Mesenteric fat pad (tissue), 1 donor: ENCODE data around the gene PDGFRA. TPM values are rescaled to one million over a fixed set of nuclear protein-coding genes. Genes with fewer than 3 reads are reported as not detected.
"Not testable (repeated sequence)": the region's sequence is repeated elsewhere in the genome, so short reads cannot be mapped to it uniquely, and the experiment has no call there.

ENCODE experiments used
- DNase-seq: peaks from one replicate; pipeline ENCODE4 v3.0.0-alpha.2; 2020; ENCODE audit warnings: low spot score
- total RNA-seq: library from RNA; stranded (reverse); fragmentation: NEBNext Ultra II Directional; extraction: Animal tissue kit (Norgen Biotek cat#: 25700); gene quantifications from one replicate; pipeline ENCODE4 v1.2.1, GENCODE V29; 2021
- donor health status: DM: yes; HTN: yes; CAD: no.

Gene PDGFRA
- total RNA-seq, 1 donor from 2014 or later: 181 TPM

DNA sequence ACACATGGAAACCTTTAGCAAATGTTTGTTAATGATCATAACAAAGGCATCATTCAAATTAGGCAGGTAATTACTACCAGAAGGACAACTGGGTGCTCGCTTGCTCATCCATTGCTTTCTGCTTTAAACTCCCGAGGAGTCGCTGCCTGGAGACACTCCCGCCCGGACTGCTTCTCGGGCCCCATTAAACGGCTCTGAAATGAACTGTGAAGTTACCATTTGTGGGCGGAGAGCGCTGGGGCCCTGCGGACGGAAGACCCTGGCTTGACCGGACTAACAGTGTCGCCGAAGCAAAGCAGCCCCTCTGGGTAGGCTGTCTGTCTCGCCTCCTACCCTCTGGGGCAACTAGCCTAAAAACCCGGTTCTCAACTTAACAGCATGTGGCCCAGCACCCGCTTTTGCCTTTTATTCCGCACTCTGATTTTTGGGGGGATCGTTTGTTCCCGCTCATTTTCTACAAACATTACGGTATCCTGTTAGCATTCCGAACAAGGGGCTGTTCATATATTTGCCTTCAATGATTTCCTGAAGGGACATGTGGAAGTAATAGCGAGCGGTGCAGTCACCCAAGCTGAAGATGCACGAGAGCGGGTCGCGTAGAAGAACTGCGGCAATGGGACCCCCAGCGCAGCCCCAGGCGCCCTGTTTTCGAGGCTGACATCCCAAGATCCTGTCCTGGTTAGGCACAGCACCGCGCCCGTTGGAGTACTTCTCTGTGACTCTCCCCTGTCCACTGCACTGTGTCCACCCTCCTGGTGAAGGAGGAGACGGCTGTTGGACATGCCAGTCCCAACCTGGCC, 1.6 kb upstream of the PDGFRA start:
- DNase-seq: no peak

DNA sequence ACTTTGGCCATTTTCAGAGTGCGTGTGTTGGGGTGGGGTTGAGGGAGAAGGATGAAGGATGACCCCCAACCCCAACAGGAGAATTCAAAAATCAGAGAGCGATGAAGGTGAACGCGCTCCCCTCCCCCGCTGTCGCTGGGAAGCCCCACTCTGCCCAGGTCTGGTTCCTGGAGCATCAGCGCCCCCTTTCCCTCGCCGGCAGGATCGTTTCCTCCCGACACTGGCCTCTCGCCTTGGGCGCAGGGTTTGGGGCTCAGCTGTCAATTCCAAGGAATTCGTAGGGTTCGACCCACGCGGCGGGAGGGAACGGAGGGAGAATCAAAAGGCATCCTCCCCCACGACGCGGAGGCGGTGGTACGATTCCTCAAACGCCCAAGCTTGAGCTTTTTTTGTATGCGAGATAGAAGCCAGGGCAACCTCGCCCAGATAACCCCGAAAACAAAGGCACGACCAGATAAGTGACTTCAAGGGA, 1.0 kb upstream of the PDGFRA start:
- no peak for DNase-seq

DNA sequence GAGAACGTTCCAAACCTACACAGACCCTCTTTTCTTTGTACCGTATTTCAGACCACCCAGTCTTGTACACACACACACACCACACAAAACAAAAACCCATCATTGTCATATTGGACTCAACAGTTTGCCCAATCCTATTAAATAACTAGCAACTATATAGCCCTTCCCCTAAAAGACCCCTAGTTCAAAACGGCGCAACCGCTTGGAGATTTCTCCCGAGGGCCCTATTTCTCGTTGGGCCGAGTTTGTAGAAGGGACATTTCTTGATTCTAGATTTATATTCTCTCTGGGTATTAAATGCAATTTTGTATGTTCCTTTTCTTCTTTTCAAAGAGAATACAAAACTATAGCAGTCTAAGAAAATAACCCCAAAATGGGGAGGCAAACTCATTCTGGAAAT, 547 bp upstream of the PDGFRA start:
- no peak for DNase-seq

DNA sequence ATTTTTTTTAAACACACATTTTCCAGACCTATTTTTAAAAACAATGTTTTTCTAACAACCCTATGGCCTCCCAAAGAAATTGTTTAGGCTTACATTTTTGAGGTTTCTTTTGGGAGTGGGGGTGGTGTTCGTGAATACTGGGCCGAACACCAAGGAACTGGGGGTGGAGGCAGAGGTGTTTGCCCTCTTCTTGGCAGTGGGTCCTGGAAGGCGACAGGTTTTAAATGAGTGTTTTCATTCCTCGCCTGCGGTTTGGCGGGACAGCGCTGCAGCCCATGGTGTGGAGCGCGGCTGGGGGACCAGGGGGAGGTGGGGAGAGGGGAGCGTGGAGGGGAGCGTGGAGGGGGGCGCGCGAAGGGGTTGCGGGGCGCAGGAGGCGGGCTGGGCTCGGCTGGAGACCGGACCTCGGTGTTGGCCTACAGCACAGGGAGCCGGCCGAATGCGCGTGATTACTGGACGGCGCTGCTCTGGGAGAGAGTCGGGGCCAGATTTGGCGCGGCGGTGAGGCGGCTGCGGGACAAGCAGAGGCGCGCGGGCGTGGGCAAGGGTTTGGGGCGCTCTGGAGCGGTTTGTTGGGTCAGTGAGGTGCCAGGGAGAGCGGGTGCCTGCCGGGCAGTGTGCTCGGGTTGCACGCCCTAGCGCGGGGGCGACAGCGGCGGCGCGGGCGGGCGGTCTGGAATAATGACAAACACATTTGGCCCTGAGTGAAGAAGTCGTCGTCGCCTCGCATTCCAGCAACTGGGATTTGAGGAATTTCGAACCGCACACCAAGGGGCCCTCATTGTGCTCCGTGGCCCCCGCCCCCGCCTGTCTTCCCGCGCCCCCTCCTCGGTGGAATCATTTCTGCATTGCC, 764 bp downstream of the PDGFRA start:
- DNase-seq: no peak

DNA sequence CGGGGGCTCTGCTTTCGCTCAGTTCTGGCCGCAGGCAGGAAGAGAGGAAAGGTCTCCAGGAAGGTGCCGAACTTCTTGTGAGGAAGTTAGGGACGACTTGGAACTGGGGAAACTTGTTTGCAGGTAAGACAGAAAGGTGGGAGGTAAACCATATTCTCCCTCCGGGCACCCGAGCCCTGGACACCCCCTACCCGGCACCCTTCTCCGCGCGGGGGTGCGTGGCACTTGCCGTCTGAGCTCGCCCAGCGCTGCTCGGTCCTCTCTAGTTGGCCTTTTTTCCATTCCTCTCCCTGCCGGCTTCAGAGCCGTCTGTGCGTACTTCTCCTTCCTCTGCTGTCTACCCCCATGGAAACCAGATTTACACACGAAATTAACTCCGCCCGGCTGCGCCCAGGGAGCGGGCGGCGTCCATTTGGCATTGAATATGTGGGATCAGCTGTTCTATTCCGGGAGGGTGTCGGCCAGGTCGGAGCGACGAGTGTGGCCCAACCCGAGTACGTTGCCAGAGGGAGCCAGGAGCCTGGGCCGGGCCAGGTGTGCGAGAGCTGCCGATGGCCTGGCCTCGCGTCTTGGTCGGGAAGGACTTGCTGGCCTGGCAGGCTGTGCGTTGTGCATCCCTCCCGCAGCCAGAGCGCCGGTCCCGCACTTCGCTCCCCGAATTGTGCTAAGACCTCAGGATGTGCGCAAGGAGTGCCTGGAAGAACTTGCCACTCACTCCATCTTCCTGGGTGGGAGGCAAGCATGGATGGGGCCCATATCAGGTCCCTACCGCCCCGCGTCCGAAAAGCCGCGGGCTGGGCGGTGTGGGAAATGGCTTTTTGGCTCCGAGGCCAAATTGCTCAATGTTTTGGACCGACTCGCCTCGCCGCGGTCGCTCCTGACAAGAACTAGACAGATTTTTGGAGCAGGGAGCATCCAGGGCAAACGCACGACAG, 1.7 kb downstream of the PDGFRA start:
- DNase-seq: no peak

DNA sequence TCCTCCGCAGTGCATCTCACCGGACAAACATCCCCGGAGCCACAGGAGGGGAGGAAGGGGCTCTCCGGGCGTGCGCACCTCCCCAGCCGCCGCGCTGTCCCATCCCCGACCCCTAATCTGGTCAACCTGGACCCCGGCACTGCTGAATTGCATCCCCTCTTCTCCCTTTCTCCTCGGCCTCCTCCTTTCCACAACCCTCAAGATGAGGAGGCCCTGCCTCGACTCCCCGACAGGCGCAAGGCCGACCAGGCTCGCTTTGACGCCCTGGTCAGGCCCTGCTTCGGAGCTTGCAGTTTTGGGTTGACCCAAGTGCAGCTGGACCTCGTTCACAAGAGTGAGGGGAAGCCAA, 2.3 kb downstream of the PDGFRA start:
- DNase-seq: no peak

DNA sequence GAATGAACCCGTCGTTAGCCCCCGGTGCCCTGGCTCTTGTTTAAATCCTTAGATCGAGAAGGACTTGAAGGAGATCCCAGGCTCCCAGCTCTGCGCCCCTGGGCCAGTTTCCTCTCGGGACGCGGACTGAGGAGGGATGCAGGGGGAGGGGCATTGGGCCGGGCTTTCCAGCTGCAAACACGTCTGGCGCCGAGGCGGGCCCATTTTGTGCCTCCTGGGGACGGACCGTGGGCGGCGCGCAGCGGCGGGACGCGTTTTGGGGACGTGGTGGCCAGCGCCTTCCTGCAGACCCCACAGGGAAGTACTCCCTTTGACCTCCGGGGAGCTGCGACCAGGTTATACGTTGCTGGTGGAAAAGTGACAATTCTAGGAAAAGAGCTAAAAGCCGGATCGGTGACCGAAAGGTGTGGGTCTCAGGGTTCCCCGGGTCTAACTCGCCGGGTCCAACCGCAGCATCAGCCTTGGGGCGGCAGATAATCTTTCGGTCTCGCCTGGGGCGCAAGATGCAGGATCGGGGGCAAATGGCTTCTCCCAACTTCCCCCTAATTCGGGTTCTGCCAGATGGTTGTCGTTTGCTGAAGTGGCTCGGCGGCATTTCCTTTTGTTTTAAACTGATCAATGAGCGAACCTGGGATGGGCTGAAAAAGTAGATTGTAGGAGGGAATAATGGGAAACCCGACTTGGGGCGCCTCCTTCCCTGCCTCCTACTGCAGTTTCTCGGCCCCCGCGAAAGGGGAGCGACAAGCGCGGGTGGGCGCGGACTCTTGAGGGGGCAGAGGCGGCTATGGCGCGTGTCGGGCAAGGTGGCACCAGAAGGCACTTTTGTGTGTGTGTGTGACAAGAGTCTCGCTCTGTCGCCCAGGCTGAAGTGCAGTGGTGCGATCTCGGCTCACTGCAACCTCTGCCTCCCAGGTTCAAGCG, 2.9 kb downstream of the PDGFRA start:
- DNase-seq: peak; percentile 92

DNA sequence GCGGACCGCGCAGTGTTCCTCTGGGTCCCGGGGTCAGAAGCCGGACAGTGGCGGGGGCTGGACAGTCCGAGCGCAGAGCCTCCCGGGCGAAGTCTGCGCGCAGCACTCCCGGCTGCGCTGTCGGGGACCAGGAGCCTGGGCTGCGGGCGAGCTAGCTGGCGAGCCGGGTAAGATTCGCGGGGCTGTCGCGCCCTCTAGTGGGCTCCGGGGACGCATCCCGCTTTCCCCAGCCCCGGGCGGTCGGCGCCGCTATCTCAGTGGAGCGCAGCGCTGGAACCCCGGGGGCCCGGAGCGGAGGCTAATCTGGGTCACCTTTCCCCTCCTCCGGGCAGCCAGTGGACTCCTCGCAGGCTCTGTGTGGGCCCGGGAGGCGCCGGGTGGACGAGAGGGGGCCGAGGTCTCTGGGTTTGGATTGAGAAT, 4.2 kb downstream of the PDGFRA start:
- DNase-seq: peak; percentile 97

DNA sequence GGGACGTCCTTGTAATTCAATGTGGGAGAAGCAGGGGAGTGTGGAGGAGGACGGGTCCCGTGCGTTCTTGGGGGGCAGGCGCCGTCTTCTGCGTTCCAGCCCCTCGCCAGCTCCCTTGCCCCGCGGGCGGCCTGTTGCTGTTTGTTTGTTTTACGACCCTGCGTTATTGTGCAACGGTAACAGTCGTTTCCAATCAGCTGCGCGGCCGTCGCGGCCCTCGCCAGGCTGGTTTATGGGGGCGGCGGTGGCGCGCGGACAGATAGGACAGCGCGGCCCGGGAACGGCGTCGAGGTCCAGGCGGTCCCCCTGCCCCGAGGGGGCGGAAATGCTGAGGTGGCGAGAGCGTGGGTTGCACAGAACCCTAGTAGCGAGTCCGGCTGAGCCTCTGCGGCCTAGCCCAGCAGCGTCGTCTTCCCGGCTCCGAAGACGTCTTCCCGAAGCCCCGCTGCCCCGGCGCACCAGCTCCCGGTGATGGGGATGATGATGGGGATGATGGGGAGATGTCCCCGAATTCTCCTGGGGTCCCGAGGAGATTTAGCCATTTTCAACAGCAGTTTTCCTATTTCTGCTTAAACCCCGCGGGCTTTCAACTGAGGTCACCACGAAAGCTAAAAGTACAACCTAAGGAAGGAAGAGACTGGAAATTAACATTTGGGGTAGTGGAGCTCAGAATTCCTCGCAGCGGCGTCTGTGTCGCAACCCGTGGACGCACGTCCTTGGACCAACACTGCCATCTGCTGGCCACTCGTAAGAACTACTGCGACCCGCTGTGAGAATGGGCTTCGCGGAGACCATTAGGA, 4.8 kb downstream of the PDGFRA start:
- no peak for DNase-seq

DNA sequence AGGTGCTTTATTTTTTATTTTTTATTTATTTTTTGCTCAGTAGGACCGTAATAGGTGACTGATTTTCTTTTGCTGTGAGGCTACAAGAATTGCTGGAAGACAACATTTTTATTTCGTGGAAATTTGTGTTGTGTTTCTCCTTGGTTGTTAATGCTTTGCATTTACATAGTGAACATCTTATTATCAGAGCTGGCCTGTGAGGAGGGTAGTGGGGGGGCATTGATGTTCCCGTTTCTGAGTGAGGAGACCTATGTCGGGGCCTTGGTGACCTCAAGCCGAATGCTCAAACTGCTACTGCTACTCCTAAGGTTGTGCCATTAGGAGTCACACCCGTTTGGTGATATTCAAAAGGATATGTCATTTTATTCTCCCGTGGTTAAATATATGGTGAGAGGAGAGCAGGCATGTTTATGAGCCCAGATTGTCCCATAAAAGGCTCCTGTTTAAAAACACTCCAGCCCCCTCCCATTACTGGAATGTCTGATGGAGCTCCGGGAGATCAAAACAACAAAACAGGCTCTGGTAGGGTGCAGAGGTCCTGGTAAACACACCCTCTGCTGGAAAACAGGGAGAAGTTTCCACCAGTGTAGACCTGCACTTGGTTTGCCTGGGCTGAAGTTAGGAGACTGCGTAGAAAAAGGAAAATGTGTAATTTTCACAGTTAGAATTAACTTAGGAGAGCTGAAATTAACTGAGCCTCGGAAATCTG, 5.6 kb downstream of the PDGFRA start:
- no peak for DNase-seq

DNA sequence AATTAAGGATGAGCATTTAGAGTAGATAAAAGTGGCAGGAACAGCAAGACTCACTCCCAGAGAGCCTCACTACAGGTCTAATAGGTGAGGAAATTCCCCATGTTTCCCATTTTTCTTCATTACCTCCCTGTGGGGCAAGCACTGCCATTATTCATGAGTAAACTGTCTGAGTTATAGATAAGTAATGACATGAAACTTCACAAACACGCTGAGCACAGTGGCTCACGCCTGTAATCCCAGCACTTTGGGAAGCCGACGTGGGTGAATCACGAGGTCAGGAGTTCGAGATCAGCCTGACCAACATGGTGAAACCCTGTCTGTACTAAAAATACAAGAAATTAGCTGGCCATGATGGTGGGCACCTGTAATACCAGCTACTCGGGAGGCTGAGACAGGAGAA, 7.2 kb downstream of the PDGFRA start:
- not testable (repeated sequence) for DNase-seq

DNA sequence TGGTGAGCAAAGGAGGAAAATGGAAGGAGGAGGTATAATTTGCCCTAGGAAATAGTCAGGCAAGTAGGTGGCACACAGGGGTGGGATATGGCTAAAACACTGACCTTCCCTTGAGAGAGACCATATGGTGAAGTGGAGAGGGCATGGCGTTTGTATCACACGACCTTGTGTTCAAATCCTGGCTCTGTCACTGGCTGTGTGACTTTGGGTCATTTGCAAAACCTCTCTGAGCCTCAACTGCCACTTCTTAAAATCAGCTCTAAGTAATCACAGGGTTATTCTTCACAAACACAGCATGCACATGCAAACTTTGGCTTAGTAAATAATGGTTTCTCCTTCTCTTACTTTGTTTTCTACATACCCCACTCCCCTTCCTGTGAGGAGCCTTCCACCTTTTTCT, 8.7 kb downstream of the PDGFRA start:
- no peak for DNase-seq

DNA sequence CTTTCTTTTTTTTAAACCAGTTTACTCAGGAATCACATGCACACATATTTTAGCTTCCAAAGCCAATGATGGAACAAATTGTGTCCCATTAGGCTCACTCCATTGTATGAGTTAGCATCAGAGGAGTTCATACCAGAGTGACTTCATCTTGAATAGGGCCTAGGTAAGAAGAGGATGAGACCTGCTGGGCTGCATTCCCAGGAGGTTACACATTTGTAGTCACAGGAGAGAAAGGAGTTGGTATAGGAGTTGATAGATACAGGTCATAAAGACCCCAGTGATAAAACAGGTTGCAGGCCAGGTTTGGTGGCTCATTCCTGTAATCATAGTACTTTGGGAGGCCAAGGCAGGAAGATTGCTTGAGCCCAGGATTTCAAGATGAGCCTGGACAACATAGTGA, 9.3 kb downstream of the PDGFRA start:
- DNase-seq: no peak

DNA sequence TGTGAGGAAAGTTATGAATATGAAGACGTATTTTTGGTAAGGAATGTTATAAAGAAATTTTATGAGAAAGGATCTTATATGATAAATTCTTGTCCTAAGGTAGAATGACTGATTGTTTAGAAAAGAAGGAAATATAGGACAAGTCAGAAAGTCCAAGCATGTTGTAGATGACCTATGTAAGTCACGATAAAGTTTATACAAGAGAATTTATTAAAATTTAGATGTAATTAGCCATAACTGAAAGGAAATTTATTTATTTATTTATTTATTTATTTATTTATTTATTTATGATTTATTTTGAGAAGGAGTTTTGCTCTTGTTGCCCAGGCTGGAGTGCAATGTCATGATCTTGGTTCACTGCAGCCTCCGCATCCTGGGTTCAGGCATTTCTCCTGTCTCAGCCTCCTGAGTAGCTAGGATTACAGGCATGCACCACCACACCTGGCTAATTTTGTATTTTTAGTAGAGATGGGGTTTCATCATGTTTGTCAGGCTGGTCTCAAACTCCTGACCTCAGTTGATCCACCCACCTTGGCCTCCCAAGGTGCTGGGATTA, 12.3 kb downstream of the PDGFRA start:
- not testable (repeated sequence) for DNase-seq

DNA sequence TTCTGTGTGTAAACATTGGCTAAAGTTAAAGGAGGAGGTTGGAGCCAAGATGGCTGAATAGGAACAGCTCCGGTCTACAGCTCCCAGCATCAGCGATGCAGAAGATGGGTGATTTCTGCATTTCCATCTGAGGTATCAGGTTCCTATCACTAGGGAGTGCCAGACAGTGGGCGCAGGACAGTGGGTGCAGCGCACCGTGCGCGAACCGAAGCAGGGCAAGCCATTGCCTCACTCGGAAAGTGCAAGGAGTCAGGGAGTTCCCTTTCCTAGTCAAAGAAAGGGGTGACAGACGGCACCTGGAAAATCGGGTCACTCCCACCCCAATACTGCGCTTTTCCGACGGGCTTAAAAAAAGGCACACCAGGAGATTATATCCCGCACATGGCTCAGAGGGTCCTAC, 14.4 kb downstream of the PDGFRA start:
- not testable (repeated sequence) for DNase-seq

DNA sequence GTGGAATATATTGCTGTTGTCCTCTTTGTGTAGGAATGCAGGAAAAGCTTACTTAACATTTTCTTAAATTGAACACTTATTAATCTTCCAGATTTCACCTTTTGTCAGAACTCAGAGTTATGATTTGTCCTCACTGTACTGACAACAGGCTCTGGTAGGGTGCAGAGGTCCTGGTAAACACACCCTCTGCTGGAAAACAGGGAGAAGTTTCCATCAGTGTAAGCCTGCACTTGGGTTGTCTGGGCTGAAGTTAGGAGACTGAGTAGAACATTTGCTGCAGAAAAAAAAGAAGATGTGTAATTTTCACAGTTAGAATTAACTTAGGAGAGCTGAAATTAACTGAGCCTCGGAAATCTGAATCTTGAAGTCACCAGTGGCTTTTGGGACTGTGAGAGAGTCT, 23.2 kb downstream of the PDGFRA start:
- DNase-seq: not testable (repeated sequence)

DNA sequence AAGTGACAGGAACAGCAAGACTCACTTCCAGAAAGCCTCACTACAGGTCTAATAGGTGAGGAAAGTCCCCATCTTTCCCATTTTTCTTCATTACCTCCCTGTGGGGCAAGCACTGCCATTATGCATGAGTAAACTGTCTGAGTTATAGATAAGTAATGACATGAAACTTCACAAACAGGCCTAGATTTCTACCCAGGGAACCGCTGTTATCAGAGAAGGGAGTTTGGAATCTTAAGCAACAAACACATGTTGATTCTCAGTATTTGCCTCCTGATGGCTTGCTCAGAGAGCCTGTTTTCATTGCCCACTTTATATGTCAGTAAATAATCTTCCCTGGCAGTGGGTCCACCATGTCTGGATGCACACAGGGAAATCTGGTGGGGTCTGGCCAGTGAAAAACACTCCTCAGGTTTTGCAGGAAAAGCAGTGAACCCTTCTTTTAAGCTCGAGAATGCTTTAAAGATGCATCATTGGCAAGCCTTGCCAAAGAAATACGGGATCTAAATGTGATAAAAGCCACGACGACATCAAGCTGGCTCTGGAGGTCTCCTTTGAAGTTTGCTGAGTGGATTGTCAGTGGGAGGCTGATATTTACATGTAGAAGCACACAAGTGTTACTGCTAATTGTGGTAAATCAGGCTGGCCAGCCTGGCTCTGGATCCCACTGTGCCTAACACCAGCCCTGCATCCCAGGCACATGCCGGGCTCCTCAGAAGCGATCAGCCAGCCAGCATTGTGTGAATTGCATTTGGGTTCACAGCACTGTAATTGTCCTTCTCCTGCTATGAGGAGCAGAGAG, 25.2 kb downstream of the PDGFRA start:
- no peak for DNase-seq

DNA sequence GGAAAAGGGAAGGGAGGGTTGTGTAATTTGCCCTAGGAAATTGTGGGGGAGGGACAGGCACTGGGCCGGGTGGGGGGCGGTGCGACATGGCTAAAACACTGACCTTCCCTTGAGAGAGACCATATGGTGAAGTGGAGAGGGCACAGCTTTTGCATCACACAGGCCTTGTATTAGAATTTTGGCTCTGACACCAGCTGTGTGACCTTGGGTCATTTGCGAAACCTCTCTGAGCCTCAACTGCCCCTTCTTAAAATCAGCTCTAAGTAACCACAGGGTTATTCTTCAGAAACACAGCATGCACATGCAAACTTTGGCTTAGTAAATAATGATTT, 25.8 kb downstream of the PDGFRA start:
- DNase-seq: no peak
